Activated naive CD4-positive, alpha-beta T cell treated with Interleukin-2 at 50 U/mL for 16 hours (primary cell): ENCODE data around the gene CTR9.

ENCODE experiments used
- DNase-seq: peaks from one replicate; pipeline ENCODE4 v3.0.0-alpha.2; 2020

Gene CTR9

DNA sequence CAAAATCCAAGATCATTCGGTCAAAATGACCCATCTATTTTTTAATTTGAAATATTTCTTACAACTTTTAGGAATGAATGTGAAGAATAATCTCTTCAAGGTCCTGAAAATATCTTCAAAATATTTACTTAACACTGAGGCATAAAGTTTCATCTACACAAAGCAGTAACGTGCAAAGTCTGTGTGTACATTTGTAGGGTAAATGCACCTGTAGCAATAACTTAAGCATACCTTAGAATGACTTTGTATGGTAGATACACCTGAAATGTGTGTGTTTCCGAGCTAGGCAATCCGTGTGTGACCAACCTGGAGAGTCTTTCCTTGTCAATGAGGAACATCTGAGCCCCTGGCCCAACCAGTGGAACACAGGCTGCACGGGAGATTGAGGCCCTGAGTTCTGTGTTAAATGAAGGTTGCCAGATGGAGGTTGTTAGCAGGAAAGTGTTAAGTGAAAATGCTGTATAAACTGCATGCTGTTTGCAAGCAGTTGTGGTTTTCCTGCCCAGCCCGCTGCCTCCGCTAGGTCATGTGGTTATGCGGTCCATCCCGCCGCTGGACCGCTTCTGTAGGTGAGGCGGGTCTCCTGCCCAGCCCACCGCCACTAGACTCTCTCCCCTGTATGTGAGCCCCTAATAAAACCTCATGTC is 7.6 kb upstream of the CTR9 start:
- peak; percentile 29 for DNase-seq

GRCh38 chr11:10744206-10744605 is 6.8 kb upstream of the CTR9 start:
- no peak for DNase-seq

- no peak for DNase-seq
Observed at GRCh38 chr11:10746871-10747270, 4.2 kb upstream of the CTR9 start.

DNA sequence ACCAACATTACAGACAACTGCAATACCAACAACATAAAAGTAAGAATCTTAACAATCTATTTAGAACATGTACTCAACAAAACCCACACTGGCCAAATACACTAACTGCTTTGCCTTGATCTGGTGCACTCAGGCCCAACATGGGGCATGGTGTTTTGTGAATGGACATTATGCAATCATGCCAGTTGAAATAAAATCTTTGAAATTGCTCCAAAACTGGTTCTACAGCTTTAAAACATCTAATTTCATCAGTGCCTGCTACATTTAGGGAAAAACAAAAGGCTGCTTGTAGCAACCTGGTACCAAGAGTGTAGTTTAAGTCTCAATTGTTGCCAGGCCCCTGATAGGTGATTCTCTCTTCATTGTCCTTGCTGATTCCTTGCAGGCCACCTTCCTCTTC is 3.3 kb upstream of the CTR9 start:
- no peak for DNase-seq

- no peak for DNase-seq
Observed at GRCh38 chr11:10749476-10749875, 1.6 kb upstream of the CTR9 start.

- DNase-seq = no peak
Observed at GRCh38 chr11:10751581-10751940, 515 bp downstream of the CTR9 start.

DNA sequence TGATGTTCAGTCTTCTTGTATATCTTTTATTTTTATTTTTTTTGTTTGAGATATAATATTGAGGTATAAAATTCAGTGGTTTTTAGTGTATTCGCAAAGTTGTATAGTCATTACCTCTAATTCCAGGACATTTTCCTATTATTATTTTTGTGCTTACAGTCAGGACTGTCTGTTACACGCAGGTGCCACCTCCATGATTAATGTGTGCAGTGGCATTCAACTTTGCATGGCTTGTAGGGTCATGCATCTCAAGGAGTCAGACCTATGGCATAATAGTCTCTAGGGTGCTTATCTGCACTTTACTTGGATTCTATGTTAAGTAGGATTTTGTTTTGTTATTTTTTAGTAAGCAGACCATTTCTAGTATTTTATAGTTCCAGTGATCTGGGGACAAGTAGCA is 1.0 kb downstream of the CTR9 start:
- no peak for DNase-seq

DNA sequence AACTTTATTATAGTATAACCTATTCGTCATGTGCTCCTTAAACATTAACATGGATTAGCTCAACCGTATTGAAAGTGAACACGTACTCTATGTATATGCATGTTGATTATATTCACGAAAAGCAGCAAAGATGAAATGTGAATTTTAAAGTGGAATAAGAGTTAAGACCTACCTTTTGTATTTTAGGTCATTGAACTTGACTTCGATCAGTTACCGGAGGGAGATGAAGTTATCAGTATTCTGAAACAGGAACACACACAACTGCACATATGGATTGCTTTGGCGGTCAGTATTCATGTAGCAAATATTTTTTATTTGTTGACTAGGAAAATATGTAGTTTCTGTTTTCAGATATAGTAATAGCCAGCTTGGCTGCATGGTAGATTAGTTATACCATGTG is 1.4 kb downstream of the CTR9 start:
- DNase-seq = no peak

DNA sequence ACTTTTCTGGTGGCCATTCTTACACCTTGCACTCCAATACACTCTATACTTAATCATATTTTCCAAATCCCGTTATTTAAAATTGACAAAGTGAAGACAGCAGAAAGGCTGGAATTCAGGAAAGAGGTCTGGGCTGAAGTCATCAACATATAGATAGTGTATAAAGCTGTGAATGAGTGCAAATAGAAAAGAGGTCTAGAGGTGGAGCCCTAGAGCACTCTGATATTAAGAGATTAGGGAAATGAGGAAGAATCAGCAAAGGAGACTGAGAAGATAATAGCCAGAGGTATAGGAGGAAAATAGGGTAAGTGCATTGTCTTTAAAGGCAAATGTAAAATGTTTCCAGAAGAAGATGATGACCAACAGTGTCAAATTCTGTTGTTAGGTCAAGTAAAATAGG is 7.9 kb downstream of the CTR9 start:
- no peak for DNase-seq

DNA sequence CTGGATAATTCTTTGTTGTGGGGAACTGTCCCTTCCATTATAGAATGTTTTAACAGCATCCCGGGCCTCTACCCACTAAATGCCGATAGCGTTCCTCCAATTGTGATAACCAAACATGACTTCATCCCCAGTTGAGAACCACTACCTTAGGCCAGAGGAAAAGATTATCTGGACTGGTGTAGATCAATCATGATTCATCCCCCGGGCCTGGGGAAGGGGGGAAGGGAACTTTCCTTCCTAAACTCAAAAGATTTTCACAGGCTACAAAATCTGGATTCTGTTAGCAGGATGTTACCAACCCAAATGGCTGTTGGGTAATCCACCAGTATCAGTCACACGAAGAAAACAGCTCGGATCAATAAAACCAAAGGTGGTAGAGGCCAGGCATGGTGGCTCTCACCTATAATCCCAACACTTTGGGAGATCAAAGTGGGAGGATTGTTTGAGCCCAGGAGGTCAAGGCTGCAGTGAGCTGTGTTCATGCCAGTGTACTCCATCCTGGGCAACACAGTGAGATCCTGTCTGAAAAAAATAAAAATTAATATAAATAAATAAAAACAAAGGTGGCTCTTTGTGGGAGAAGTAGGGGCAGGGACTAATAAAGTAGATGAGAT is 10.1 kb downstream of the CTR9 start:
- no peak for DNase-seq

GRCh38 chr11:10762185-10762584 is 11.1 kb downstream of the CTR9 start:
- DNase-seq = no peak

DNA sequence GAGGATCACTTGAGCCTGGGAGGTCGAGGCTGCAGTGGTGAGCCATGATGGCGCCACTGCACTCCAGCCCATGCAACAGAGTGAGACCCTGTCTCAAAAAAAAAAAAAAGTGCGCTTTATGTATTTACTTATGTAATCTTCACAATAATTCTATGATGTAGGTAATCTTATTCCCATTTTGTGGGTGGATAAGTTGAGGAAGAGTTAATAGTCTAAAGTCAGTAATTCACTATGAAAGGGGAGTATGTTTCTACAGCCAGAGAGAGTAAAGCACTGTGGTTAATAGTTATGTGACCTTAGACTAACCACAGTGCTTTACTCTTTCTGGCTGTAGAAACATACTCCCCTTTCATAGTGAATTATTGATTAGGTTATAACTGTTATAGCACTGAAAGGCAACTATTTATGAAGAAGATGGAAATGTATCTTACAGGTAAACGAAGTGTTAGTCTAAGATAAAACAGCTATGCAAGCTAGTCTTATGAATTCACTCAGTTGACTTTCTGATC is 11.9 kb downstream of the CTR9 start:
- DNase-seq = no peak

DNA sequence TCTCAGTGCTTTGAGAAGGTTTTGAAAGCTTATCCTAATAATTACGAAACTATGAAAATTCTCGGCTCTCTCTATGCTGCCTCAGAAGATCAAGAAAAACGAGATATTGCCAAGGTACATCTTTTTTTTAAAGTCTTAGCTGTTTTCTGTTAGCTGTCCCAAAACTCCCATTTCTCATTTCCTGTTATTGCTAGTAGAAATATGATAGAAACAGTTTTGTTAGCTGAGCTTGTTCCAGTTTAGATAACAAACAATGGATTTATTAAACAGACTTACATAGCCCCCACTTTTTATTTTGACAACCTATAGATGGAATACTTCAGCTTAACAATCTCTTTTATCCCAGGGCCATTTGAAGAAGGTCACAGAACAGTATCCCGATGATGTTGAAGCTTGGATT is 12.7 kb downstream of the CTR9 start:
- no peak for DNase-seq

- no peak for DNase-seq
Observed at GRCh38 chr11:10764412-10764811, 13.4 kb downstream of the CTR9 start.

- peak; percentile 21 for DNase-seq
Observed at GRCh38 chr11:10770626-10771254, 19.7 kb downstream of the CTR9 start.

DNA sequence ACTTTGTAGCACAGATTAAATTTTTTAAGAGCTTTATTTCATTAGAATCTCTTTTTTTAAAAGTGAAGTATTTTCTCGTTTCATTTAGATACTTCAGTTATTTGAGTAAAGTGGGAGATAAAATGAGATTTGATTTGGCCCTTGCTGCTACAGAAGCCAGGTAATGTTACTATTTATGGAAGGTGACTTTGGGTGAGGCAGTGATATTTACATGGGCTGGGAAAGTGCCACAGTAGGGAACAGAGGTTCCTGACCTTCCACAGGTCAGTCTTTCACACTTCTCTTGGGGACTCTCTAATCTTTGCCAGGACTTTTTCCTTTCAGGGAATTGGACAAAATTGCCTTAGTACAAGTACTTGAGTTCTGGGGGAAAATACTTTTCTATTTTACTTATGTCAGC is 20.4 kb downstream of the CTR9 start:
- DNase-seq = no peak

- no peak for DNase-seq
Observed at GRCh38 chr11:10774811-10775210, 23.8 kb downstream of the CTR9 start.

GRCh38 chr11:10777393-10777793 is 26.3 kb downstream of the CTR9 start:
- DNase-seq = no peak

DNA sequence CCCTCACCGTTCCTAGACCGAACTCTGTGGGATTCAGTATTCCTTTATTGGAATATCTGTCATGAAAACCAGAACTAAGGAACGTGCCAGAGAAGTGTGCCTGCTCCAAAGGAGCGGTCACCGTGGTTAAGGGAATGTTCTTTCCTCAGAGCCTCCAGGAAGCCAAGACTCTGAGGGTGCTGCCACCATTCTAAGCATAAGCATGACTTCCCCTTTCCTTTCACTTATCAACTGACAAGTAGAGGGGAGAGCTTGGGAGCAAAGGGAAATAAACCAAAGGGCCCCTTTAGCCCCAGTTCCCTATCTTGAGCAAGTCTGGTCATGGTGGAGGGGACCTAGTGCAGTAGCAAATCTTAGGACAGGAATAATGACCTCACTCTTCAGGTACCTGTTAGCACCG is 26.8 kb downstream of the CTR9 start:
- no peak for DNase-seq

- DNase-seq = no peak
Observed at GRCh38 chr11:10778217-10778970, 27.3 kb downstream of the CTR9 start.

DNA sequence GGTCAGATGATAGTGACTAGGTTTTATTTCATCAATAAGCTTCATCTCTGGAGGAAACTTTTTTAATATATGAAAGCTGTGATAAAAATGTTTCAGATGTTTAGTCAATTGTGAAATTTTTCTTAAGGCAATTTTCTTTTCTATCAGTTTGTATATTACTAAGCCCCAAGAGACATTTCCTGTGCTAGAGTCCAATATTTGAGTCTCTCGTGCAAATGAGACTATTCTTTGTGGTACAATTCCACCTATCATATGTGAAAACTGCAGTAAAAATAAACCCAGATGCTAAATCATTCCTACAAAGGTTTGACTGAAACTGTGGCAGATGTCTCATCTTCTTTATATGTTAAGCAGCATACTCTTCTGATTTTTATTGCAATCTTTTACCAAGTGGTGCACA is 28.0 kb downstream of the CTR9 start:
- DNase-seq = no peak

GRCh38 chr11:10780040-10780439 is 29.0 kb downstream of the CTR9 start:
- no peak for DNase-seq

DNA sequence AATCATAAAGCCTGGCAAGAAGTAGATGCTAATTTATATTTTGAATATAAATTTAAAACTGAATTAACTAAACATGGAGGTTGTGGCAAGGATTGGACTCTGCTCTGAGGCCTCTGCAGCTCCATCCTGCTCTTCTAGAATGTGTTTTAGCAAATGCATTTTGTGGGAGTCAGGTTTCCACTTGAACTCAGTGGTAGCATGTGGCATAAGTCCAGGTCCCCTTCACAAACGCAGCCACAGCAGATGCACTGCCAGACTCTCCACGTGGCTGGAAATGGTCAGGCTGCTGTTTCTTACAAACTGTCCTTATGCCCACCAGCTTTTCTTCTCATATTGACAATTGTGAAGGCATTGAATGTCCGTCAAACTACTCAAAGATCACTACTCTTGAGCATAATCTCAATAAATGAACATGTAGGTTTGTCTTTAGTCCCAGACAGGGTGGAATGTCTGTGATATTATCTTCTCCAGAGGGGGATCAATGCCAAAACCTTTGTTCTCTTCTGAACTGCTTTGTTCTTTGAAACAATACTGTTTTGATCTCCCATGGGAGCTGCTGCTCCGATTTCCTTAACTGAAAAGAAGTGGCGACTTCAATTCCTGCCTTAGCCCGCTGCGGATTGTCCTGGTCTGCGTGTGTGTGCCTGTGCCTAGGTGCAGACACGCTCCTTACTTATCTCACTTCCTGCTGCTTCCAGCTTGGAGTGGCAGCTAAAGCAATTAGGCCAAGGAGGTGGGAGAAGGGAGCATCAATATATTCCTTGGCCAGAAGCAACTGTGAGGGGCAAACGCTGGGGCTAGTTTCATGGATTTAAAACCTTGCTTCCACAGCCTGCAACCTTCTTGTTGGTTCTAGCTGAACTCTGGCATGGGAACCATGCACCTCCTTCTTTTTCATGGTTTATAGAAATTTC is 33.4 kb downstream of the CTR9 start:
- no peak for DNase-seq
